ENCODE measurements around the gene NLRP9. TPM values are rescaled to one million over a fixed set of nuclear protein-coding genes. Genes with fewer than 3 reads are reported as not detected.

NLRP9 gene
- total and polyA plus RNA-seq, 2 of the 13 experiments (the other 11 are each of a cell fraction or from before 2014, with no cell fraction given), result not detected

DNA sequence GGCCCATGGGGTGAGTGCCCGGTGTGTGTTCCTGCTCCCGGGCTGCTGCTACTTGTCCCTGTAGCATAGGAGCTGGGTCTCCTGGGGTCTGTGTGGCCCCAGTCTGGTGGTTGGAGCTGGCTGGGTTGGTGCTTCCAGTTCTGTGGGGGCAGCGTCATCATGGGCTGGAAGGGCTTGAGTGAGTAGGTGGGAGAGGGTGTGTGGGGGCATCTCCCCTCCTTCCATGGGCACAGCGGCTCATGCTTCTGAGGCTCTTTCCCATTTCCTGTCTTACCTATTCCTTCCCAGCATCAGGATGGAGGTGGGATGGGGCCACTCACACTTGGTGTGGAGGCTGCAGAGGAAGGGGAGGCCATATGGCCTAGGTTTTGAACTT lies 71.2 kb downstream of the NLRP9 start:
- Histone ChIP-seq H3K4me1 (ENCODE audit: insufficient read depth, low read length) (peaks cover 18% of the 10 kb centered on the region), H3K4me2 (ENCODE audit: low read depth, low read length) (no peak overlapping the region), H4K20me1 (ENCODE audit: insufficient read depth, low read length) (peaks cover 55% of the 10 kb centered on the region), H3K79me2 (ENCODE audit: insufficient read depth, low read length) (peaks cover 52% of the 10 kb centered on the region), H2AFZ (ENCODE audit: low read length) (no peak overlapping the region), H3K4me3 (replicated peaks in 1 of 3; ENCODE audit: insufficient read depth in 1 of 3, low read depth in 2 of 3, low read length in 3 of 3) (no peak overlapping the region), H3K27me3 (ENCODE audit: control insufficient read depth in 1 of 2, insufficient read depth in 2 of 2, low read length in 2 of 2) (no peaks in the 10 kb centered on the region), H3K27ac (ENCODE audit: extremely low read length, insufficient read depth, low read length) (no peak overlapping the region), H3K36me3 (replicated peaks in 1 of 2; ENCODE audit: control insufficient read depth in 1 of 2, insufficient read depth in 2 of 2, low read length in 2 of 2) (peaks cover 58 to 77% of the 10 kb centered on the region in 2 experiments), H3K9ac (ENCODE audit: insufficient read depth, low read depth, low read length) (no peak overlapping the region), H3K9me3 (ENCODE audit: low read length) (no peaks in the 10 kb centered on the region)
- ChIA-PET CTCF (ENCODE audit: low intra/inter-chr PET ratio, low total read pairs) (no interaction called here), POLR2A (no interaction called here)
- 93% methylated on average over 4 of the region's 4 CpGs for WGBS (ENCODE audit: low lambda C conversion rate)
- in situ Hi-C loops (cut with HindIII; ENCODE audit: extremely low pct_ligation_motif_present, low pct_unique_long_range_greater_than_20kb), result no loop called here
- BruUV-seq (replicated peaks), result no TSS peak
- FAIRE-seq, result no peak
- TF ChIP-seq EED (CRISPR knock-in tag; IDR thresholded peaks at IDR 0.05) (no peak), DPF2 (CRISPR knock-in tag; IDR thresholded peaks at IDR 0.05; ENCODE audit: borderline replicate concordance, low read depth) (no peak), MAFG (CRISPR knock-in tag; IDR thresholded peaks at IDR 0.05) (no peak), MTA3 (CRISPR knock-in tag; IDR thresholded peaks at IDR 0.05) (no peak), ESRRA (CRISPR knock-in tag; IDR thresholded peaks at IDR 0.05; ENCODE audit: low read depth) (no peak), NR2F2 (IDR thresholded peaks at IDR 0.05; ENCODE audit: borderline replicate concordance, low read depth) (no peak), KDM2A (CRISPR knock-in tag; IDR thresholded peaks at IDR 0.05; ENCODE audit: borderline replicate concordance, low read depth) (no peak), ZNF660 (CRISPR knock-in tag; IDR thresholded peaks at IDR 0.05; ENCODE audit: borderline replicate concordance, low read depth) (no peak), ISL2 (CRISPR knock-in tag; IDR thresholded peaks at IDR 0.05) (no peak), ZNF879 (CRISPR knock-in tag; IDR thresholded peaks at IDR 0.05) (no peak)
- TF ChIP-seq, protein P1, sequence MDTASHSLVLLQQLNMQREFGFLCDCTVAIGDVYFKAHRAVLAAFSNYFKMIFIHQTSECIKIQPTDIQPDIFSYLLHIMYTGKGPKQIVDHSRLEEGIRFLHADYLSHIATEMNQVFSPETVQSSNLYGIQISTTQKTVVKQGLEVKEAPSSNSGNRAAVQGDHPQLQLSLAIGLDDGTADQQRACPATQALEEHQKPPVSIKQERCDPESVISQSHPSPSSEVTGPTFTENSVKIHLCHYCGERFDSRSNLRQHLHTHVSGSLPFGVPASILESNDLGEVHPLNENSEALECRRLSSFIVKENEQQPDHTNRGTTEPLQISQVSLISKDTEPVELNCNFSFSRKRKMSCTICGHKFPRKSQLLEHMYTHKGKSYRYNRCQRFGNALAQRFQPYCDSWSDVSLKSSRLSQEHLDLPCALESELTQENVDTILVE (CRISPR knock-in tag; IDR thresholded peaks at IDR 0.05), result no peak
- TF ChIP-seq, protein P2, sequence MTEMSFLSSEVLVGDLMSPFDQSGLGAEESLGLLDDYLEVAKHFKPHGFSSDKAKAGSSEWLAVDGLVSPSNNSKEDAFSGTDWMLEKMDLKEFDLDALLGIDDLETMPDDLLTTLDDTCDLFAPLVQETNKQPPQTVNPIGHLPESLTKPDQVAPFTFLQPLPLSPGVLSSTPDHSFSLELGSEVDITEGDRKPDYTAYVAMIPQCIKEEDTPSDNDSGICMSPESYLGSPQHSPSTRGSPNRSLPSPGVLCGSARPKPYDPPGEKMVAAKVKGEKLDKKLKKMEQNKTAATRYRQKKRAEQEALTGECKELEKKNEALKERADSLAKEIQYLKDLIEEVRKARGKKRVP (CRISPR knock-in tag; IDR thresholded peaks at IDR 0.05), result no peak
- TF ChIP-seq, protein P3, sequence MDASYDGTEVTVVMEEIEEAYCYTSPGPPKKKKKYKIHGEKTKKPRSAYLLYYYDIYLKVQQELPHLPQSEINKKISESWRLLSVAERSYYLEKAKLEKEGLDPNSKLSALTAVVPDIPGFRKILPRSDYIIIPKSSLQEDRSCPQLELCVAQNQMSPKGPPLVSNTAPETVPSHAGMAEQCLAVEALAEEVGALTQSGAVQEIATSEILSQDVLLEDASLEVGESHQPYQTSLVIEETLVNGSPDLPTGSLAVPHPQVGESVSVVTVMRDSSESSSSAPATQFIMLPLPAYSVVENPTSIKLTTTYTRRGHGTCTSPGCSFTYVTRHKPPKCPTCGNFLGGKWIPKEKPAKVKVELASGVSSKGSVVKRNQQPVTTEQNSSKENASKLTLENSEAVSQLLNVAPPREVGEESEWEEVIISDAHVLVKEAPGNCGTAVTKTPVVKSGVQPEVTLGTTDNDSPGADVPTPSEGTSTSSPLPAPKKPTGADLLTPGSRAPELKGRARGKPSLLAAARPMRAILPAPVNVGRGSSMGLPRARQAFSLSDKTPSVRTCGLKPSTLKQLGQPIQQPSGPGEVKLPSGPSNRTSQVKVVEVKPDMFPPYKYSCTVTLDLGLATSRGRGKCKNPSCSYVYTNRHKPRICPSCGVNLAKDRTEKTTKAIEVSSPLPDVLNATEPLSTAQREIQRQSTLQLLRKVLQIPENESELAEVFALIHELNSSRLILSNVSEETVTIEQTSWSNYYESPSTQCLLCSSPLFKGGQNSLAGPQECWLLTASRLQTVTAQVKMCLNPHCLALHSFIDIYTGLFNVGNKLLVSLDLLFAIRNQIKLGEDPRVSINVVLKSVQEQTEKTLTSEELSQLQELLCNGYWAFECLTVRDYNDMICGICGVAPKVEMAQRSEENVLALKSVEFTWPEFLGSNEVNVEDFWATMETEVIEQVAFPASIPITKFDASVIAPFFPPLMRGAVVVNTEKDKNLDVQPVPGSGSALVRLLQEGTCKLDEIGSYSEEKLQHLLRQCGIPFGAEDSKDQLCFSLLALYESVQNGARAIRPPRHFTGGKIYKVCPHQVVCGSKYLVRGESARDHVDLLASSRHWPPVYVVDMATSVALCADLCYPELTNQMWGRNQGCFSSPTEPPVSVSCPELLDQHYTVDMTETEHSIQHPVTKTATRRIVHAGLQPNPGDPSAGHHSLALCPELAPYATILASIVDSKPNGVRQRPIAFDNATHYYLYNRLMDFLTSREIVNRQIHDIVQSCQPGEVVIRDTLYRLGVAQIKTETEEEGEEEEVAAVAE (CRISPR knock-in tag; IDR thresholded peaks at IDR 0.05; ENCODE audit: borderline replicate concordance), result no peak
- intact Hi-C loops (cut with micrococcal nuclease; ENCODE audit: unreplicated experiment), result no loop called here
- no peak for DNase-seq (ENCODE audit: low spot score)
- ATAC-seq, result no peak
